ENCODE measurements around the gene SLC37A3. TPM values are rescaled to one million over a fixed set of nuclear protein-coding genes. Genes with fewer than 3 reads are reported as not detected.

Gene SLC37A3
- total RNA-seq, 1 donor from 2014 or later: 31.1 TPM

- no peak for ATAC-seq
- H3K27me3 ChIP-seq (ENCODE audit: low read depth): no peaks in the 10 kb centered on the region
- intact Hi-C loops (cut with DNase I): no loop called here
- DNase-seq: no peak
- H3K36me3 ChIP-seq: no peaks in the 10 kb centered on the region
- TF ChIP-seq CTCF (IDR thresholded peaks at IDR 0.05): no peak
- peak overlapping the region; percentile 88 for H3K4me3 ChIP-seq
- H3K27ac ChIP-seq: no peak overlapping the region
- no peaks in the 10 kb centered on the region for H3K9me3 ChIP-seq
- H3K4me1 ChIP-seq: peaks cover 23% of the 10 kb centered on the region
Observed at GRCh38 chr7:140398821-140399220, 491 bp upstream of the SLC37A3 start.

DNA sequence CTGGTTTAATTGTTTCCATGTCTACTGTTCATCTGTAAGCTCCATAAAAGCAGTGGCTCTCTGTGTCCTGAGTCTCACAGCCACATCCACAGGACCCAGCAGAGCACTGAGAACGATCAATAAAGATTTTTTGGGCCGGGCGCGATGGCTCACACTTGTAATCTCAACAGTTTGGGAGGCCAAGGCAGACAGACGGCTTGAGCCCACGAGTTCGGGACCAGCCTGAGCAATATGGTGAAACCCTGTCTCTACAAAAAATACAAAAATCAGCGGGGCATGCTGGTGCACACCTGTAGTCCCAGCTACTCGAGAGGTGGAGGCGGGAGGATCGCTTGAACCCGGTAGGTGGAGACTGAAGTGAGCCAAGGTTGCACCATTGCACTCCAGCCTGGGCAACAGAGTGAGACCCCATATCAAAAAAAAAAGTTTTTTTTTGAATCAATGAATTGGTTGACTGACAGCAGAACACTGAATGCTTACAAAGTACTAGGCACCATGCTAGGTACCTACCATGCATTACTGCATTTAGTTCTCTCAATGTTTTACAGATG is 4.5 kb downstream of the SLC37A3 start:
- ATAC-seq (no peak), DNase-seq (no peak)
- Histone ChIP-seq H3K27ac (no peak overlapping the region), H3K4me1 (peaks cover 32% of the 10 kb centered on the region), H3K36me3 (no peaks in the 10 kb centered on the region), H3K9me3 (no peaks in the 10 kb centered on the region), H3K27me3 (ENCODE audit: low read depth) (no peaks in the 10 kb centered on the region), H3K4me3 (no peak overlapping the region)
- intact Hi-C loops (cut with DNase I): no loop called here
- no peak for TF ChIP-seq CTCF (IDR thresholded peaks at IDR 0.05)

GRCh38 chr7:140391634-140392033 is 6.7 kb downstream of the SLC37A3 start:
- H3K27me3 ChIP-seq (ENCODE audit: low read depth): no peaks in the 10 kb centered on the region
- ATAC-seq: no peak
- no peak overlapping the region for H3K4me3 ChIP-seq
- intact Hi-C loops (cut with DNase I): no loop called here
- H3K9me3 ChIP-seq: no peaks in the 10 kb centered on the region
- H3K4me1 ChIP-seq: peaks cover 20% of the 10 kb centered on the region
- TF ChIP-seq CTCF (IDR thresholded peaks at IDR 0.05): no peak
- no peak for DNase-seq
- no peaks in the 10 kb centered on the region for H3K36me3 ChIP-seq
- H3K27ac ChIP-seq: no peak overlapping the region

GRCh38 chr7:140390466-140391190 is 7.7 kb downstream of the SLC37A3 start:
- H3K4me3 ChIP-seq: no peak overlapping the region
- H3K27me3 ChIP-seq (ENCODE audit: low read depth): no peaks in the 10 kb centered on the region
- peaks cover 15% of the 10 kb centered on the region for H3K4me1 ChIP-seq
- ATAC-seq (peak; percentile 57 to 59), DNase-seq (no peak)
- H3K27ac ChIP-seq: no peak overlapping the region
- intact Hi-C loops (cut with DNase I): no loop called here
- H3K36me3 ChIP-seq: no peaks in the 10 kb centered on the region
- no peak for TF ChIP-seq CTCF (IDR thresholded peaks at IDR 0.05)
- no peaks in the 10 kb centered on the region for H3K9me3 ChIP-seq

DNA sequence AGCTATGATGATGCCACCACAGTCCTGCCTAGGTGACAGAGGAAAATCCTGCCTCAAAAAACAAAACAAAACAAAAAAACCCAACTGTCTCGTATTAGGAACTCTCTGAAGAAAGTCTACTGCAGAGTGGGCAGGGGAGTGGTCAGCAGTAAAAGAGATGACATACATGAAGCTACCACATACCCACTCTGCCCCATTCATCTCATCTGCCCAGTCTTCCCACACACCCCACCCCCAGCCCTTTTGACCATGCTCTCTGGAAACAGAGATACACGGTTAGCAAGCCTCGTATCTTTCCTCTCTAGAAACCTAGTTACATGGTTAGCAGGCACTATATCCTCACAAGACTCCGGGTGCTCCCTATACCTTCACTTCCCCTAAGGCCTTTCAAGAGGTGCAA is 8.3 kb downstream of the SLC37A3 start:
- DNase-seq: no peak

More for the DNA sequence above, 8.3 kb downstream of the SLC37A3 start:
- H3K36me3 ChIP-seq: no peaks in the 10 kb centered on the region
- H3K4me3 ChIP-seq: no peak overlapping the region
- intact Hi-C loops (cut with DNase I): no loop called here
- no peak for TF ChIP-seq CTCF (IDR thresholded peaks at IDR 0.05)
- peaks cover 19% of the 10 kb centered on the region for H3K4me1 ChIP-seq
- no peaks in the 10 kb centered on the region for H3K9me3 ChIP-seq
- H3K27ac ChIP-seq: no peak overlapping the region
- no peaks in the 10 kb centered on the region for H3K27me3 ChIP-seq (ENCODE audit: low read depth)
- ATAC-seq: peak in 1 of 2 donors; percentile 21
